SK-N-SH (cell line): ENCODE data around the gene CLEC16A. TPM values are rescaled to one million over a fixed set of nuclear protein-coding genes. Genes with fewer than 3 reads are reported as not detected.

Source experiments
- CTCF ChIA-PET: fragments of 300-600, 350-600 bp; formaldehyde crosslinking; extraction: SDS; loops from one replicate; lab custom pipeline; 2021; lab: Yijun Ruan, JAX
- POLR2A ChIA-PET: fragments of 350-600 bp; sonication (Branson Sonifier 250); formaldehyde crosslinking; extraction: SDS; loops from one replicate; lab custom pipeline; 2020; ENCODE audit warnings: antibody characterized with exemption, inconsistent platforms; lab: Yijun Ruan, JAX
- DNase-seq: peaks from one replicate; pipeline ENCODE4 v3.0.0; 2012
- H2AFZ ChIP-seq: fragments of 200-600 bp; sonication (generic); 2 replicates; pipeline ENCODE4 v1.8.1; 2016; ENCODE audit warnings: antibody characterized with exemption, mild to moderate bottlenecking, low read depth
- H3F3A ChIP-seq: fragments of 200-600 bp; sonication (generic); replicated peaks from 2 replicates; pipeline ENCODE3; 2016; ENCODE audit warnings: antibody characterized with exemption, mild to moderate bottlenecking; ENCODE audit not compliant: insufficient read depth
- H3K27ac ChIP-seq, 2 experiments: fragments of 200-500 bp in 1 of 2; fragments of 200-600 bp in 1 of 2; sonication (Bioruptor generic) in 1 of 2; sonication (generic), shearing (Covaris generic) in 1 of 2; 2 replicates each; pipeline versions ENCODE4 v1.5.1 to v1.6.1; 2014 to 2016; ENCODE audit warnings: low read depth in 2 of 2, inconsistent platforms in 1 of 2, low read length in 1 of 2, mild to moderate bottlenecking in 1 of 2, mixed read lengths in 1 of 2
- H3K27me3 ChIP-seq: fragments of 200-600 bp; sonication (generic), shearing (Covaris generic); 2 replicates; pipeline ENCODE4 v1.6.1; 2016; ENCODE audit warnings: mixed run types; ENCODE audit not compliant: insufficient read depth
- H3K36me3 ChIP-seq, 2 experiments: fragments of 200-500 bp in 1 of 2; fragments of 200-600 bp in 1 of 2; sonication (Bioruptor generic) in 1 of 2; sonication (generic) in 1 of 2; replicated peaks in 1 of 2; 2 replicates each; pipeline versions ENCODE3 to v1.5.1; 2014 to 2016; ENCODE audit warnings: low read length in 1 of 2, mild to moderate bottlenecking in 1 of 2; ENCODE audit not compliant: insufficient read depth in 2 of 2, control insufficient read depth in 1 of 2
- H3K4me1 ChIP-seq, 2 experiments: fragments of 200-500 bp in 1 of 2; fragments of 200-600 bp in 1 of 2; sonication (Bioruptor generic) in 1 of 2; sonication (generic), shearing (Covaris generic) in 1 of 2; 2 replicates each; pipeline versions ENCODE4 v1.5.1 to v1.6.1; 2014 to 2016; ENCODE audit warnings: low read depth in 1 of 2, low read length in 1 of 2, mixed run types in 1 of 2; ENCODE audit not compliant: insufficient read depth in 2 of 2, control insufficient read depth in 1 of 2
- H3K4me2 ChIP-seq: fragments of 200-600 bp; sonication (generic), shearing (Covaris generic); 2 replicates; pipeline ENCODE4 v1.6.1; 2017; ENCODE audit warnings: mixed run types
- H3K4me3 ChIP-seq, 2 experiments: fragments of 200-500 bp in 1 of 2; fragments of 200-600 bp in 1 of 2; sonication (Bioruptor generic) in 1 of 2; sonication (generic), shearing (Covaris generic) in 1 of 2; 2 replicates each; pipeline versions ENCODE4 v1.5.1 to v1.8.1; 2014 to 2016; ENCODE audit warnings: low read depth in 2 of 2, inconsistent platforms in 1 of 2, low read length in 1 of 2, mild to moderate bottlenecking in 1 of 2, mixed read lengths in 1 of 2, moderate library complexity in 1 of 2
- H3K79me2 ChIP-seq: fragments of 200-600 bp; sonication (generic); 2 replicates; pipeline ENCODE4 v1.8.1; 2017; ENCODE audit warnings: mild to moderate bottlenecking; ENCODE audit not compliant: insufficient read depth
- H3K9ac ChIP-seq: fragments of 200-600 bp; sonication (generic); 2 replicates; pipeline ENCODE4 v1.6.1; 2017; ENCODE audit warnings: mixed run types
- H3K9me2 ChIP-seq: fragments of 200-600 bp; sonication (generic); 2 replicates; pipeline ENCODE4 v1.6.1; 2017; ENCODE audit warnings: mixed run types
- H3K9me3 ChIP-seq: fragments of 200-600 bp; sonication (generic); 2 replicates; pipeline ENCODE4 v1.6.1; 2017; ENCODE audit warnings: mixed run types, mild to moderate bottlenecking, moderate library complexity
- H4K20me1 ChIP-seq: fragments of 200-600 bp; sonication (generic); 2 replicates; pipeline ENCODE4 v1.6.1; 2017; ENCODE audit warnings: mild to moderate bottlenecking, mixed run types; ENCODE audit not compliant: insufficient read depth
- CTCF ChIP-seq: fragments of 200-600 bp; sonication (generic); IDR thresholded peaks from 2 replicates; pipeline ENCODE4 v1.6.1; 2017; ENCODE audit warnings: antibody characterized with exemption, mild to moderate bottlenecking, moderate library complexity
- EZH2phosphoT487 ChIP-seq: fragments of 200-600 bp; sonication (generic); IDR thresholded peaks from 2 replicates; pipeline ENCODE4 v1.6.1; 2017; ENCODE audit warnings: low read depth, mixed run types, mild to moderate bottlenecking, antibody characterized with exemption, moderate library complexity, borderline replicate concordance
- FOXJ3 ChIP-seq: sonication (generic); formaldehyde crosslinking; IDR thresholded peaks from 2 replicates; pipeline ENCODE4 v1.5.1; 2020; ENCODE audit warnings: mild to moderate bottlenecking, missing genetic modification reagents
- FOXM1 ChIP-seq: IDR thresholded peaks from 2 replicates; pipeline ENCODE4 v1.4.0; 2012; ENCODE audit warnings: low read depth, mild to moderate bottlenecking
- GABPA ChIP-seq: IDR thresholded peaks from 2 replicates; pipeline ENCODE4 v1.4.0; 2012; ENCODE audit warnings: low read depth, mild to moderate bottlenecking
- JUND ChIP-seq: IDR thresholded peaks from 2 replicates; pipeline ENCODE4 v1.4.0; 2012
- MEF2A ChIP-seq: IDR thresholded peaks from 2 replicates; pipeline ENCODE4 v1.4.0; 2012; ENCODE audit warnings: low read depth, borderline replicate concordance
- NFIC ChIP-seq: IDR thresholded peaks from 2 replicates; pipeline ENCODE4 v1.4.0; 2012; ENCODE audit warnings: borderline replicate concordance
- NRF1 ChIP-seq: IDR thresholded peaks from 2 replicates; pipeline ENCODE4 v1.6.1; 2012; ENCODE audit warnings: low read depth, mild to moderate bottlenecking, low read length
- PBX3 ChIP-seq: IDR thresholded peaks from 2 replicates; pipeline ENCODE4; 2012
- RCOR1 ChIP-seq: fragments of 150-350 bp; IDR thresholded peaks from 2 replicates; pipeline ENCODE4 v1.6.1; 2017; ENCODE audit warnings: antibody characterized with exemption, low read length
- RFX5 ChIP-seq: IDR thresholded peaks from 2 replicates; pipeline ENCODE4 v1.6.1; 2012; ENCODE audit warnings: mild to moderate bottlenecking, improper control_type of control experiment, low read length
- RXRA ChIP-seq: IDR thresholded peaks from 2 replicates; pipeline ENCODE4 v1.4.0; 2012; ENCODE audit warnings: low read depth, mild to moderate bottlenecking, borderline replicate concordance
- SMC3 ChIP-seq: IDR thresholded peaks from 2 replicates; pipeline ENCODE4 v1.6.1; 2012; ENCODE audit warnings: low read depth, low read length, improper control_type of control experiment
- WGBS: methylation state at CpG from one replicate; pipeline ENCODE4 v1.1.6; 2017; ENCODE audit warnings: low lambda C conversion rate; 5-methylcytosine and 5-hydroxymethylcytosine counted together
- polyA plus RNA-seq, 3 experiments: library from polyadenylated mRNA; depleted of rRNA; stranded (reverse); fragments of >200 nt; gene quantifications; 2 replicates each; pipeline ENCODE4 v1.2.3, GENCODE V29; 2012
- TF ChIP-seq, protein P1 (sequence below): IDR thresholded peaks from 2 replicates; pipeline ENCODE4 v1.4.0; 2012; ENCODE audit warnings: low read depth, borderline replicate concordance
- TF ChIP-seq, protein P2 (sequence below): fragments of 150-350 bp; IDR thresholded peaks from 2 replicates; pipeline ENCODE4 v1.6.1; 2017; ENCODE audit warnings: antibody characterized with exemption, low read length, low read depth, borderline replicate concordance

The CLEC16A gene
- polyA plus RNA-seq, 1 of the 3 experiments (the other 2 are of a cell fraction): 13.7 TPM

DNA sequence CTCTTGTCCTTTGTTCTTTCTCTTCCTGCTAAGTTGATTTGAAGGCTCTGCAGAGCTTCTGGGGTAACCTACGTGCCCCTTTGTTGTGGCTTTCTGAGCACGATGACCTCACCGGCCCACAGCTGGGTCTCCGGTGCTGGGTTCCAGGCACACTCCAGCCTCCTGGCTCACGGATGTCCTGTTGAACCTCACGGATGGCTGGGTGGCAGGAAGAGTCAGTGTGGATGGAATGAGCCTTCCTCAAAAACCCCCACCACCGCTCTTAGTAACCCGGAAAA lies 195.7 kb downstream of the CLEC16A start (continued):
- TF ChIP-seq CTCF: no peak
- TF ChIP-seq FOXM1: no peak
- TF ChIP-seq, protein P1, sequence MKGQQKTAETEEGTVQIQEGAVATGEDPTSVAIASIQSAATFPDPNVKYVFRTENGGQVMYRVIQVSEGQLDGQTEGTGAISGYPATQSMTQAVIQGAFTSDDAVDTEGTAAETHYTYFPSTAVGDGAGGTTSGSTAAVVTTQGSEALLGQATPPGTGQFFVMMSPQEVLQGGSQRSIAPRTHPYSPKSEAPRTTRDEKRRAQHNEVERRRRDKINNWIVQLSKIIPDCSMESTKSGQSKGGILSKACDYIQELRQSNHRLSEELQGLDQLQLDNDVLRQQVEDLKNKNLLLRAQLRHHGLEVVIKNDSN: no peak
- TF ChIP-seq EZH2phosphoT487: no peak
- no peak for TF ChIP-seq FOXJ3 (CRISPR knock-in tag)
- no peak for TF ChIP-seq SMC3
- TF ChIP-seq, protein P2, sequence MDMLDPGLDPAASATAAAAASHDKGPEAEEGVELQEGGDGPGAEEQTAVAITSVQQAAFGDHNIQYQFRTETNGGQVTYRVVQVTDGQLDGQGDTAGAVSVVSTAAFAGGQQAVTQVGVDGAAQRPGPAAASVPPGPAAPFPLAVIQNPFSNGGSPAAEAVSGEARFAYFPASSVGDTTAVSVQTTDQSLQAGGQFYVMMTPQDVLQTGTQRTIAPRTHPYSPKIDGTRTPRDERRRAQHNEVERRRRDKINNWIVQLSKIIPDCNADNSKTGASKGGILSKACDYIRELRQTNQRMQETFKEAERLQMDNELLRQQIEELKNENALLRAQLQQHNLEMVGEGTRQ: no peak

GRCh38 chr16:11140466-11140865 lies 196.1 kb downstream of the CLEC16A start:
- Histone ChIP-seq H2AFZ (no peak overlapping the region), H4K20me1 (no peaks in the 10 kb centered on the region)
- no peak for DNase-seq
- WGBS: 81% methylated on average over 2 of the region's 4 CpGs
- CTCF ChIA-PET: interaction anchor here (1.0 to 1.8 kb wide), 3 partner anchors 115 to 165 kb away, joined by 3 to 6 read pairs (median 4); no protein-coding TSS in a partner anchor
- TF ChIP-seq SMC3 (no peak), NRF1 (no peak), JUND (no peak), EZH2phosphoT487 (no peak), NFIC (no peak)
- TF ChIP-seq, all 33 proteins: peak for 0
- H3F3A ChIP-seq: peaks cover 8% of the 10 kb centered on the region
- no peaks in the 10 kb centered on the region for H3K79me2 ChIP-seq
- peaks cover 0 to 2% of the 10 kb centered on the region in 2 experiments for H3K36me3 ChIP-seq
- H3K4me2 ChIP-seq: no peak overlapping the region
- H3K9ac ChIP-seq: no peak overlapping the region
- peaks cover 13 to 32% of the 10 kb centered on the region in 2 experiments for H3K4me1 ChIP-seq
- no peak overlapping the region for H3K4me3 ChIP-seq
- POLR2A ChIA-PET: no interaction called here
- H3K27ac ChIP-seq: no peak overlapping the region
- H3K9me2 ChIP-seq: no peaks in the 10 kb centered on the region
- H3K27me3 ChIP-seq: no peaks in the 10 kb centered on the region
- H3K9me3 ChIP-seq: no peaks in the 10 kb centered on the region

DNA sequence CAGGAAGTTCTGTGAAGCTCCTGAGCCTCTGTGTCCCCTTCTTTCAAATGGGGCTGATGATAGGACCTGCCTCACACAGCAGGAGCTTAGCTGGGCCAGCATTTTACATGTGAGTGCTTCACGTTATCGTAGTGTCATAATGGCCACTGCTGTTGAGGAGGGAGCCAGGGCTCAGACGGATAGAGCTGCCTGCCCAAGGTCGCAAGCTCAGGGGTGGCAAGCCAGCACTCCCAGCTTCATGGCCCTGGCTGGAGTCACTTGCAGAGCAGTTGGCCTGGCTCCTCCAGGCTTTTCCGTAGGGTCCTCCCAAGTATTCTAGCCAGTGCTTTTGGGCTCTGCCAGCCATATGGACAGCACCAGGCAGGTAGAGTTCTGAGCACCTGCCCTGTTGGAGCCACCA lies 196.5 kb downstream of the CLEC16A start:
- ChIA-PET POLR2A (no interaction called here), CTCF (interaction anchor here (1.0 to 1.8 kb wide), 2 partner anchors 117 to 165 kb away, joined by 4 to 6 read pairs; no protein-coding TSS in a partner anchor)
- Histone ChIP-seq H3K4me3 (no peak overlapping the region), H3K9me2 (no peaks in the 10 kb centered on the region), H3F3A (peaks cover 7% of the 10 kb centered on the region), H3K9ac (no peak overlapping the region), H2AFZ (no peak overlapping the region), H3K79me2 (no peaks in the 10 kb centered on the region), H3K4me1 (peaks cover 11 to 28% of the 10 kb centered on the region in 2 experiments), H3K36me3 (peaks cover 0 to 2% of the 10 kb centered on the region in 2 experiments), H3K9me3 (no peaks in the 10 kb centered on the region), H3K27me3 (no peaks in the 10 kb centered on the region), H3K4me2 (no peak overlapping the region), H4K20me1 (no peaks in the 10 kb centered on the region), H3K27ac (no peak overlapping the region)
- DNase-seq: no peak
- 83% methylated on average over 2 of the region's 5 CpGs for WGBS
- TF ChIP-seq SMC3 (no peak), RCOR1 (no peak), FOXJ3 (CRISPR knock-in tag) (no peak), RFX5 (no peak), PBX3 (no peak), MEF2A (no peak), GABPA (no peak), CTCF (no peak), JUND (no peak), RXRA (no peak), NFIC (no peak)
